SIG-M5 treated with dmso at 0.1 percent for 504 hours (cell line): ENCODE results near the gene MYL1.

Source experiments
- DNase-seq: peaks from one replicate; lab custom pipeline; 2025; ENCODE audit not compliant: unreplicated experiment; lab: John Stamatoyannopoulos, UW

MYL1 gene

DNA sequence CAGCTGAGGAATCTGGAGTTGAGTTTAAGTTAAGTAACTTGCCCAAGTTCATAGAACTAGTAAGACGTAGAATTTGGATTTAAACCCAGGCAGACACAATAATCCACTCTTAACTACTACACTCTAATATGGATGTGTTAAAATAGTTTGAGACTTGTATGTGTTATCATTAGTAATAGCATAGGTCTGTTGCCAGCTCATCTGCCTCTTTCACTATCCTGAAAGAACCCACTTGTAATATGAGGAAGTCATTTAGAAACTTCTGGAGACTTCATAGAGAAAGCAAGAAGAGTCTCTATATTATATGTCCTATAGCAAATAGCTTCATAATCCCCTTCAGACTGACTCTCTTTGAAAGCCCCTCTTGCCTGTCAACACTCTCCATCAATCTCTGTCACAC is 46.7 kb downstream of the MYL1 start:
- no peak for DNase-seq

DNA sequence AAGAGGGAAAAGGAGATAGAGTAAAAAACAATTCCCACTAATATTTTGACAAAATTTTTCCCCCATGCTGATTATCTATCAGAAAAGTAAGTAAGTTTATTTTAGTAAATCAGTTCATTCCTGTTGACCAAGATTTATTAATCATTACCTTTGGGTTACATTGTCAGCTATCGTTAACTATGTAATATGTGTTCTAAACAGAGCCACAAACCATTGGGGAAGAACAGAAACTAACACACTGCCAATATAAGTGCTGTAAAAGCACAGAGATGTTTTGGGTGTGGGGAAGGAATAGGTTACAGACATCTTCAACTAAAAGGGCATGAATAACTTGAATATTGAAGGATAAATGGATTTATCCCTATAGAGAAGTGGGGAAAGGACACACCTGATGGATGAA is 47.3 kb downstream of the MYL1 start:
- no peak for DNase-seq

DNA sequence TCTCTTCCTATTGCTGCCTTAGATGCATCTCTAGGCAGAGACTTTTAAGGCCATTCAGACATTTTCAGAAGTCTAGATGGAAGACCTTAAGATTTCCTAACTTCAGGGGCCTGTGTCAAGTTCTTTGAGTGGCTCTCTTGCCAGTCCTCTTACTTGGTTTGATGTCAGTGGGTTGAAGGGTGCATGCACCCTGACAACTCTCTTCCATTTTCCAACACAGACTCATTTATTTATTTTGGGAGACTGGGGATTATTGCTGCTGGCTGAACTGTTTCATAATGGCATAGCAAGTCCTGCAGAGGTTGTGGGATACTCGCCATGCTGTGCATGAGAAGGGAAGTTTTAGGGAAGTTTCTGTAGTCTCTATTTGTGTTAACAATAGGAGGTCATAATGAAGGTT is 50.7 kb downstream of the MYL1 start:
- no peak for DNase-seq

DNA sequence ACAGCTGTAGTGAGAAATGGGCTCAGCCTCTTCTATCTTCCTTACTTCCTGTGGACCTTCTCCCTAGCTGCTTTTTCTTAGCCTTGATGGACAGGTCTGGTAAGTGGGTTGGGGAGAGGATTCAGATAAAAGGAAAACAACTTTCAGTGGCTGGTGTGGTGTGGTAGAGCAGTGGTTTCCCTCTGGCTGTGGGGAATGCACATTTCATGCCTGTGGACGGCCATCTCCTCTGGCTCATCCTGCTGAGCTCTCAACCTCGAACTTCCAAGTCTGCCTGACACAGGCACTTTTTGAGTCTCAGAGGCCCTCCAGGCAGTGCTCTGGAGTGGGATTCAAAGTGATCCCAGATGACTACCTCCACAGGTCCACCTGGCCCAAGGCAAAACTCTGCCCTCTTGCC is 51.1 kb downstream of the MYL1 start:
- DNase-seq: no peak

DNA sequence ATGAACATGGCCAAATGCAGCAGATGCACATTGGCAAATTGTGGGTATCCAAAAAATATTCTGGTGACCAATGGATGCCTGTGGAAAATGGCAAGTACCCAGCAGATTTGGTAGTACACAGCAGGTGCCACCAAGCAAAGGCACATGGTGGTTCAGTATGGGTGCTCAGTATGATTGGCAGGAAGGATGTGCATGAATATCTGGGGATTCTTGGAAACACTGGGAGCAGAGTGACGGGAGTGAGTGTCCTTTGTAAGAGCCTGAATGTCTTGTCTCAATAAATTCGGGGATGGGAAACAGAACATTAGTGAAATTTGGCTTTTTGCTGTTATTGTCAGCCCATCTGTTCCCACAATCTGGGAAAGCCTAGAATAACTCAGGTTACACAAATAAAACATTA is 52.9 kb downstream of the MYL1 start:
- DNase-seq: no peak

DNA sequence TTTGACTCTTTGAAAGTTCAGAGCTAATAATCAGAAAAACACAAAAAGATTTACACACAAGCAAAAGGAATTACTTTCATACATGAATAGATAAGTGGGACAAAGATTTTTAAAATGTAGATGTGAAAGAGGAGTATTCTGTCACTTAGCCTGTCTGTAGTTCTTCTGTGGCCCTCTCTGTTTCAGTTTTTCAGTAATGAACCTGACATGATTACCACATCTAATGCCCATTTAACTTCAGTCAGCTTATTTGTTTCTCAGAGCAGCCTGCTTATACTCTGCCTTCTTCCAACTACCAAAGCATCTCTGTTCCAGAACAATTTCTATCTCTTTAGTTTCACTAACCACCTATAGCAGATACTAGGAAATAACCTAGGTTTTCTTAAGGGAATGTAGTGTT is 55.3 kb downstream of the MYL1 start:
- no peak for DNase-seq

DNA sequence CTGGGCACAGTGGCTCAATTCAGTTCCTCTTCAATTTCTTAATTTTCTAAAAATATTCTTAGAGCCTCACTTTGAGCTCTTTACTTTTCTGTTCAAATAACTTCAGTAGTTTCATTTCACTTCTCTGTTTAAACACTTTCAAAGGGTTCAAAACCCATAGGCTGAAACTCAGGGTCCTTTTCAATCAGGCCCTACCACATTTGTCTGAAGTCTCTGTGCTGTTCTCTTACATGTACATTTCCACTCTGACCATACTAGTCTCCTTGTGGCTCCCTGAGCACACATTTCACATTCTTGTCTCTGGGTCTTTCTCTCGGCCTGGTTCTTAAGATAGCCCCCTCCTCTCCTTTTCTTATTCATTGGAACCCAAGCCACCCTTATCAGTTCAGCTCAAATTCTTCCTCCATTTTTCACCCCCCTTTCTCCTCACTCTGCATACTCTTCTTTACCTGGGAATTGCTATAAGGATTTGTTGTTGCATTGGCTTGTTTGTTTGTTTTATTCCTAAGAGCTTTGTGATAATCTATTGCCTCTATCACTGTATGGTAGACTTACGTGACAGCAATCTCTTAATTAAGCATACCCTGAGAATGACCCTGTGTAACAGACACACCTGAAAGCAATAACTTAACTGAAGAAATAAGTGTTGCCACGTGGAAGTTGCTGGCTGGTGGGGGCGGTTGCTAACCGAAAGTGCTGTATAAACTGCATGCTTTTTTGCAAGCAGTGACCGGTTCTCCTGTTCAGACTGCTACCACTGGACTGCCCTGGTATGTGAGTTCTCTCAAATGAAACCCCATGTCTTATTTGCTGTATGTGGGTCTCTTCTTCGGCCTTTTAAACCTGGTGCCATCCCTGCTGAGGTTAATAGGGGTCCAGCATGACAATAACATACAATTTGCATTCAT is 62.0 kb downstream of the MYL1 start:
- DNase-seq: no peak

DNA sequence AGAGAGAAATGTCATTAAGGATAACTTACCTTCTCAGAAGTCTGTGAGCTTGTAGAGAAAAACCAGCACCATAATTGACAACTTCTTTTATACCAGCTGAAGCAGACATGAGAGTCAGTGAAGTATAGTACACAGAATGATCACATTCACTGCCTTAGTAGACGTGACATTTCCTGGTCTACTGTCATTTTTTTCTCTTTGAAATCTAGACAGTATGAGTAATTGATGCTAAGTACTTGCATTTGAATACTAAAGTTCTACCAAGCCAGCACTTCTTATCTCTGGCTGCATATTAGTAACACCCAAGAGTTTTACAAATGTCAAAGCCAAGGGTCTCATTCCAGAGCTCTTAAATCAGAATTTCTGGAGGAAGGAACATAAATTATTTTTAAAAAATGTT is 64.4 kb downstream of the MYL1 start:
- no peak for DNase-seq
